Stomach (tissue), 4 donors: Measurements from ENCODE around the gene SH3PXD2A.

Experiments used
- POLR2A ChIP-seq, 4 donors: fragments of 450-650 bp; IDR thresholded peaks; one replicate each; pipeline ENCODE4 v1.6.1; 2016; ENCODE audit warnings: antibody characterized with exemption in 4 of 4, control low read depth in 2 of 4, mild to moderate bottlenecking in 1 of 4, moderate library complexity in 1 of 4
- POLR2AphosphoS5 ChIP-seq, 3 donors: sonication (generic); formaldehyde crosslinking; IDR thresholded peaks; one replicate each; pipeline ENCODE4 v1.6.1; 2016; ENCODE audit warnings: antibody characterized with exemption in 3 of 3
- TF ChIP-seq, protein P1 (sequence below), 7 experiments: fragments of 450-650 bp in 4 of 7; fragments of 200-600 bp in 3 of 7; sonication (generic) in 3 of 7; IDR thresholded peaks; one replicate each; pipeline ENCODE4 v1.5.1; 2016 to 2019; ENCODE audit warnings: antibody characterized with exemption in 7 of 7, control low read depth in 2 of 7, mild to moderate bottlenecking in 1 of 7

DNA sequence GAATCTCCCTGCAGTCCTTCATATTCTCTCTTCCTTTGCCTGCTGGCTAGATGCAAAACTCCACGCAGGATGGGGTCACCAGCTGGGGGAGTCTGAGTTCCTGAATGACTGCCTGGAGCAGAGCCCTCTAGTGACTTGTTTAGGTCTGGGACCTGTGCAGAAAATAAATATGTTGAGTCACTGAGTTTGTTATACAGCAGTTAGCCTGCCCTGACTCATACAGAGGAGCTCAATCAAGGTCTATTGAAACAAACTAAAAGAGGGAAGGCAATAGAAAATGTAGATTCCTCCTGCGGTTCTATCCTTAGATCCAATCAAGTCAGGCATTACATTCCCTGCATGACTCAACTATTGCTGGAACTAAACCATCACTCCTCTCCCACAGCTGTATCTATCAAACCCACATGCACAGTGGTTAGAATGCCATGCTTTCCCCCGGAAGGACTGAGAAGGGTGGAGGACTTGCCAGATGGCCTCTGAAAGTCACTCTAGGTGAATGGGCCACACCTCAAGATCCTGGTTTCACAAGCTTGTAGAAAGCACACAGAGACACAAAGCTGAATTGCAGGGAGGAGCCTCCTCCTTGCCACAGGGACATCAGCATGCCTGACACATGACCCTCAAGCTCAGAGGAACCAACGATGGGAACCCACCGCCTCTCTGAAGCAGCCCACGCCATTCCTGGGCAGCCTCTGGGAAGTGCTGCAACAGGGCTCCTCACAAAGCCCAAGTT is 73.9 kb downstream of the SH3PXD2A start:
- TF ChIP-seq POLR2A (IDR thresholded peaks at IDR 0.05) (no peak), POLR2AphosphoS5 (IDR thresholded peaks at IDR 0.05) (no peak)
- TF ChIP-seq, protein P1, sequence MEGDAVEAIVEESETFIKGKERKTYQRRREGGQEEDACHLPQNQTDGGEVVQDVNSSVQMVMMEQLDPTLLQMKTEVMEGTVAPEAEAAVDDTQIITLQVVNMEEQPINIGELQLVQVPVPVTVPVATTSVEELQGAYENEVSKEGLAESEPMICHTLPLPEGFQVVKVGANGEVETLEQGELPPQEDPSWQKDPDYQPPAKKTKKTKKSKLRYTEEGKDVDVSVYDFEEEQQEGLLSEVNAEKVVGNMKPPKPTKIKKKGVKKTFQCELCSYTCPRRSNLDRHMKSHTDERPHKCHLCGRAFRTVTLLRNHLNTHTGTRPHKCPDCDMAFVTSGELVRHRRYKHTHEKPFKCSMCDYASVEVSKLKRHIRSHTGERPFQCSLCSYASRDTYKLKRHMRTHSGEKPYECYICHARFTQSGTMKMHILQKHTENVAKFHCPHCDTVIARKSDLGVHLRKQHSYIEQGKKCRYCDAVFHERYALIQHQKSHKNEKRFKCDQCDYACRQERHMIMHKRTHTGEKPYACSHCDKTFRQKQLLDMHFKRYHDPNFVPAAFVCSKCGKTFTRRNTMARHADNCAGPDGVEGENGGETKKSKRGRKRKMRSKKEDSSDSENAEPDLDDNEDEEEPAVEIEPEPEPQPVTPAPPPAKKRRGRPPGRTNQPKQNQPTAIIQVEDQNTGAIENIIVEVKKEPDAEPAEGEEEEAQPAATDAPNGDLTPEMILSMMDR (IDR thresholded peaks at IDR 0.05), result no peak
